Caco-2 (cell line): Measurements from ENCODE around the gene FMNL3. TPM values are rescaled to one million over a fixed set of nuclear protein-coding genes. Genes with fewer than 3 reads are reported as not detected.
A peak's percentile ranks its signal among the peaks of the same experiment; 100 is the strongest.

Experiments
- BruUV-seq: library from RNA; stranded (reverse); fragments of 400-500 nt; replicated peaks from 2 replicates; lab custom pipeline; 2021; lab: Mats Ljungman, UMichigan
- CTCF ChIA-PET: fragments of 300-600 bp; sonication (Branson Sonifier 250); formaldehyde crosslinking; loops from one replicate; lab custom pipeline; 2022; ENCODE audit warnings: antibody characterized with exemption; lab: Charles Lee
- POLR2A ChIA-PET: fragments of 300-600 bp; sonication (Branson Sonifier 250); formaldehyde crosslinking; loops from one replicate; lab custom pipeline; 2022; ENCODE audit warnings: antibody characterized with exemption; lab: Charles Lee
- DNase-seq, 2 experiments: peaks; one replicate each; pipeline versions ENCODE4 v3.0.0 to v3.0.0-alpha.2; 2020 to 2022
- H3K27me3 ChIP-seq: replicated peaks from 2 replicates; pipeline ENCODE4 v1.6.0; 2011; ENCODE audit warnings: low read length; ENCODE audit not compliant: control insufficient read depth, insufficient read depth
- H3K36me3 ChIP-seq: 2 replicates; pipeline ENCODE4 v1.5.1; 2011; ENCODE audit warnings: low read length; ENCODE audit not compliant: control insufficient read depth, insufficient read depth
- H3K4me1 ChIP-seq: fragments of 250-450 bp; sonication (Bioruptor Pico); 2 replicates; pipeline ENCODE4 v1.5.1; 2020; ENCODE audit warnings: mild to moderate bottlenecking
- H3K4me3 ChIP-seq: 2 replicates; pipeline ENCODE4 v1.5.1; 2011; ENCODE audit warnings: low read depth, mild to moderate bottlenecking, control low read depth, low read length
- H3K9me3 ChIP-seq: fragments of 250-450 bp; sonication (Bioruptor Pico); 2 replicates; pipeline ENCODE4 v1.5.1; 2020; ENCODE audit warnings: mild to moderate bottlenecking, moderate library complexity
- H3K27ac Mint-ChIP-seq: one replicate; pipeline ENCODE4 v1.8.0; 2022; ENCODE audit warnings: mixed read lengths; ENCODE audit not compliant: unreplicated experiment
- H3K27me3 Mint-ChIP-seq: one replicate; pipeline ENCODE4 v1.8.0; 2022; ENCODE audit warnings: mixed read lengths; ENCODE audit not compliant: insufficient read depth, unreplicated experiment
- H3K36me3 Mint-ChIP-seq: one replicate; pipeline ENCODE4 v1.8.0; 2022; ENCODE audit warnings: mild to moderate bottlenecking, mixed read lengths; ENCODE audit not compliant: insufficient read depth, unreplicated experiment
- H3K4me1 Mint-ChIP-seq: one replicate; pipeline ENCODE4 v1.8.0; 2022; ENCODE audit warnings: low read depth, mixed read lengths; ENCODE audit not compliant: unreplicated experiment
- H3K4me3 Mint-ChIP-seq: one replicate; pipeline ENCODE4 v1.8.0; 2022; ENCODE audit warnings: mild to moderate bottlenecking, moderate library complexity, mixed read lengths; ENCODE audit not compliant: unreplicated experiment
- H3K9me3 Mint-ChIP-seq: one replicate; pipeline ENCODE4 v1.8.0; 2022; ENCODE audit warnings: mixed read lengths; ENCODE audit not compliant: unreplicated experiment
- CTCF ChIP-seq, 2 experiments: fragments of 200-600 bp in 1 of 2; IDR thresholded peaks; 1 replicate in 1 of 2; 2 replicates in 1 of 2; pipeline versions ENCODE4 v1.5.1 to v1.8.0; 2011 to 2022; ENCODE audit warnings: antibody characterized with exemption in 1 of 2, control low read depth in 1 of 2, inconsistent platforms in 1 of 2, low read depth in 1 of 2, low read length in 1 of 2, mild to moderate bottlenecking in 1 of 2, moderate library complexity in 1 of 2; ENCODE audit not compliant: insufficient read depth in 1 of 2, severe bottlenecking in 1 of 2, unreplicated experiment in 1 of 2
- intact Hi-C: fragments of 100-400 bp; cut with micrococcal nuclease; formaldehyde crosslinking; loops from one replicate; pipeline ENCODE4 v1.10.0; 2022; ENCODE audit not compliant: unreplicated experiment
- total RNA-seq: library from RNA; stranded (reverse); gene quantifications from 2 replicates; pipeline ENCODE4 v1.2.3, GENCODE V29; 2022

The FMNL3 gene
- total RNA-seq, 1 experiment from 2014 or later = 10.7 TPM

DNA sequence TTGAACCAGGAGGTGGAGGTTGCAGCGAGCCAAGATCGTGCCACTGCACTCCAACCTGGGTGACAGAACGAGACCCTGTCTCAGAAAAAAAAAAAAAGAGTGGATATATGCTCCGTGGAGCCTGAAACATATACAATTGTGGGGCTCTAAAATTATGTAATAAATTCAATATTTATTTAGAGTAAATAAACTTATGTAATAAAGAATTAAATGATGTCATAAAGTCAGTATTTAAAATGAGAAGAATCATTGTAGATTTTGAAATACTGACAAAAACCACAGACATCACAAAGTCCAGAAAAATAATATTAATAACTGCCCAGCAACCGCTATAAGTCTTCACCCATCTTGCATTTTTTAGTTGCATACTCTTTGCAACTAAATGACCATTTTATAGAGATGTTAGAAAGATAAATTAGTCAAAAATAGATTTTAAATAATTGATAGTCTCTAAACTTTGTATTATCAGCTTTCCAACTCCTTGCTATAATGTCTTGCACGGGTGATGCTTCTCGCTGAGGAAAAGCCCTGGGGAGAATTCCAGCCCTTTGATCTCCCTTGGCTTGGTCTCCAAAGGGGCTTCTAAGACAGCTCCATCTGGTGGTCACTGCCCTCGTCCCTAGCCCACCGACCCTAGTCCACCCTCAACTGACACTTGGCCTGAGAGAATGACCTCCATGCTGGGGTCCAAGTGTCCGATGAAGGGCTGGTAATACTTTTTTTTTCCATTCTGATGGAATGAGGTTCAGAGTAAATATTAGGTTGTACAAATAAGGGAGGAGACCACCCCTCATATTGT is 26.2 kb upstream of the FMNL3 start:
- no peaks in the 10 kb centered on the region for H3K27me3 ChIP-seq
- no peak overlapping the region for H3K4me3 Mint-ChIP-seq
- H3K4me3 ChIP-seq = no peak overlapping the region
- TF ChIP-seq CTCF (IDR thresholded peaks at IDR 0.05; ENCODE audit: insufficient read depth in 1 of 2, low read depth in 1 of 2, low read length in 1 of 2, severe bottlenecking in 1 of 2, unreplicated experiment in 1 of 2) = peak in 1 of 2 experiments; percentile 2
- H3K36me3 Mint-ChIP-seq = no peaks in the 10 kb centered on the region
- no peaks in the 10 kb centered on the region for H3K9me3 ChIP-seq
- no peaks in the 10 kb centered on the region for H3K4me1 ChIP-seq
- no peaks in the 10 kb centered on the region for H3K27me3 Mint-ChIP-seq
- no peaks in the 10 kb centered on the region for H3K4me1 Mint-ChIP-seq
- DNase-seq = no peak
- POLR2A ChIA-PET = no interaction called here
- CTCF ChIA-PET = interaction anchor here (0.6 to 1.9 kb wide), 2 partner anchors 8 to 1350 kb away, joined by 3 to 8 read pairs; partner anchors contain the start of gene TMBIM6
- intact Hi-C loops = no loop called here
- BruUV-seq = no TSS peak
- no peak overlapping the region for H3K27ac Mint-ChIP-seq
- H3K9me3 Mint-ChIP-seq = peaks cover 10% of the 10 kb centered on the region
- no peaks in the 10 kb centered on the region for H3K36me3 ChIP-seq

GRCh38 chr12:49730568-49731101 is 23.4 kb upstream of the FMNL3 start:
- intact Hi-C loops = no loop called here
- CTCF ChIA-PET = no interaction called here

DNA sequence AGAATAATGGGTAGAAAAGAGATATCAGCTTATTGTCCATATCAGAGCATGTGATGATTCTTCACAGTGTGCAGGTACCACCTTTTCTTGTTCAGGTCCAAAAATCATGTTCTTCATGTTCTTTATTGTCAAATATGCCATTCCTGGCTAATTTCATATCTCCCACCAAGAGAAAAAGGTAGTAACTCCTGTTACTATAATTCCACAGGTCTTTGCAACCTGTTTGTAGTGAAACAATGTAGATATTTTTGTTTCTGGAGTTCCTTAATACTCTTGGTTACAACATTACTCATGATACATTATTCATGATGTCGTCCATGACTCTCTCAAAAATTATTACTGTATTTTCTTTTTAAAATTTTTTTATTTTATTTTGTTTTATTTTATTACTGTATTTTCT is 22.8 kb upstream of the FMNL3 start:
- H3K9me3 ChIP-seq = no peaks in the 10 kb centered on the region; the same call in 1 of the 2 replicates
- Mint-ChIP-seq H3K36me3 (no peaks in the 10 kb centered on the region), H3K27ac (no peak overlapping the region), H3K4me3 (no peak overlapping the region), H3K4me1 (no peaks in the 10 kb centered on the region), H3K9me3 (peaks cover 2% of the 10 kb centered on the region), H3K27me3 (peaks cover 7% of the 10 kb centered on the region)
- no peaks in the 10 kb centered on the region for H3K27me3 ChIP-seq
- no peak overlapping the region for H3K4me3 ChIP-seq
- H3K4me1 ChIP-seq = no peaks in the 10 kb centered on the region
- no peak for TF ChIP-seq CTCF (IDR thresholded peaks at IDR 0.05; ENCODE audit: insufficient read depth in 1 of 2, low read depth in 1 of 2, low read length in 1 of 2, severe bottlenecking in 1 of 2, unreplicated experiment in 1 of 2)
- no peak for DNase-seq
- no TSS peak for BruUV-seq
- intact Hi-C loops = no loop called here
- POLR2A ChIA-PET = no interaction called here
- CTCF ChIA-PET = no interaction called here
- H3K36me3 ChIP-seq = no peaks in the 10 kb centered on the region

More at GRCh38 chr12:49730568-49731101, 23.4 kb upstream of the FMNL3 start:
- H3K36me3 ChIP-seq = no peaks in the 10 kb centered on the region
- H3K4me3 Mint-ChIP-seq = no peak overlapping the region
- no TSS peak for BruUV-seq
- no peaks in the 10 kb centered on the region; the same call in 1 of the 2 replicates for H3K9me3 ChIP-seq
- no peak overlapping the region for H3K27ac Mint-ChIP-seq
- no peaks in the 10 kb centered on the region for H3K4me1 ChIP-seq
- no peak for TF ChIP-seq CTCF (IDR thresholded peaks at IDR 0.05; ENCODE audit: insufficient read depth in 1 of 2, low read depth in 1 of 2, low read length in 1 of 2, severe bottlenecking in 1 of 2, unreplicated experiment in 1 of 2)
- POLR2A ChIA-PET = no interaction called here
- no peaks in the 10 kb centered on the region for H3K4me1 Mint-ChIP-seq
- peaks cover 8% of the 10 kb centered on the region for H3K9me3 Mint-ChIP-seq
- H3K36me3 Mint-ChIP-seq = no peaks in the 10 kb centered on the region
- DNase-seq = peak in 1 of 2 experiments; percentile 27
- no peak overlapping the region for H3K4me3 ChIP-seq
- H3K27me3 Mint-ChIP-seq = peaks cover 7% of the 10 kb centered on the region
- H3K27me3 ChIP-seq = no peaks in the 10 kb centered on the region
